ENCODE data around the gene STARD3. TPM values are rescaled to one million over a fixed set of nuclear protein-coding genes. Genes with fewer than 3 reads are reported as not detected.
A peak's percentile ranks its signal among the peaks of the same experiment; 100 is the strongest.

The STARD3 gene
- total and polyA plus RNA-seq, 9 of the 15 experiments (the other 6 are each of a cell fraction or from before 2014, with no cell fraction given), result 0.63 to 87.0 (median 46.0) TPM

DNA sequence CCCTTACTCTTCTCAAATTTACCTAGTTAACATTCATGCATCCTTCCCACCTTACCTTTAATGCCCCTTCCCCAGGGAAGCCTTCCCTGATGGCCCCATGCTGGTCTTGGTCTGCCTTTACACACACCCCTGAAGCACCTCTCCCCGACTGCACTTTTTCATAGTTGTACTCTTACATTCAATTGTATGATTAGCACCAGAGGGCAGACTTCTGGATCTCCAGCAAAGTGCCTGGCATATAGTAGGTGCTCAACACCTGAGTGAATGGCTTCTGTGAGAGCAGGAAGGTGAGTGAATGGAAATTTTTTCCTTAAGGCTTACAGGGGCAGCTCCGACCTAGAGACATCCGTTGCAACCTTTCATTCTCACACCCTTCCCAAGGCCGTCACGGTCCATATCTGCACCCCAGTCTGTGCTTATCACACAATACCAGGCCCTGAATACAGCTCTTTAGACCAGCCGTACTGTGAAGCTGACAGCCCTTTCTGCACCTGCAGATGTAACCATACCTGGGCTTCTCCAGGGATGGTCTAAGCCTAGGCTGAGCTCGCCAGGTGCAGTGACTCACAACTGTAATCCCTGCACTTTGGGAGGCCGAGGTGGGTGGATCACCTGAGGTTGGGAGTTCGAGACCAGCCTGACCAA is 46.5 kb downstream of the STARD3 start (continued):
- TF ChIP-seq CTBP1 (IDR thresholded peaks at IDR 0.05; ENCODE audit: borderline replicate concordance) (peak; percentile 77; the same call in 1 of the 2 replicates), KLF16 (IDR thresholded peaks at IDR 0.05) (peak; percentile 73; the same call in 1 of the 2 replicates), TEAD4 (IDR thresholded peaks at IDR 0.05; ENCODE audit: low read length) (peak; percentile 83), TEAD4 (CRISPR knock-in tag; IDR thresholded peaks at IDR 0.05; ENCODE audit: borderline replicate concordance) (no peak), RCOR1 (IDR thresholded peaks at IDR 0.05; ENCODE audit: borderline replicate concordance in 1 of 2, low read depth in 2 of 2, low read length in 2 of 2) (peak in 1 of 2 experiments; percentile 67; a peak in 1 of 4 replicates), CBFA2T2 (conservative IDR thresholded peaks at IDR 0.05) (peak; percentile 89), HDAC1 (IDR thresholded peaks at IDR 0.05) (peak in 1 of 2 experiments; percentile 52; a peak in 1 of 4 replicates), BCOR (IDR thresholded peaks at IDR 0.05) (0 out of 2 replicates have a peak, but pooled peaks have one; percentile 12), ARID1B (IDR thresholded peaks at IDR 0.05) (peak; percentile 91), SRF (CRISPR knock-in tag; IDR thresholded peaks at IDR 0.05) (no peak), BHLHE40 (IDR thresholded peaks at IDR 0.05; ENCODE audit: low read length) (peak; percentile 47; the same call in 1 of the 2 replicates), DPF2 (IDR thresholded peaks at IDR 0.05) (peak; percentile 83)
- TF ChIP-seq, protein P1, sequence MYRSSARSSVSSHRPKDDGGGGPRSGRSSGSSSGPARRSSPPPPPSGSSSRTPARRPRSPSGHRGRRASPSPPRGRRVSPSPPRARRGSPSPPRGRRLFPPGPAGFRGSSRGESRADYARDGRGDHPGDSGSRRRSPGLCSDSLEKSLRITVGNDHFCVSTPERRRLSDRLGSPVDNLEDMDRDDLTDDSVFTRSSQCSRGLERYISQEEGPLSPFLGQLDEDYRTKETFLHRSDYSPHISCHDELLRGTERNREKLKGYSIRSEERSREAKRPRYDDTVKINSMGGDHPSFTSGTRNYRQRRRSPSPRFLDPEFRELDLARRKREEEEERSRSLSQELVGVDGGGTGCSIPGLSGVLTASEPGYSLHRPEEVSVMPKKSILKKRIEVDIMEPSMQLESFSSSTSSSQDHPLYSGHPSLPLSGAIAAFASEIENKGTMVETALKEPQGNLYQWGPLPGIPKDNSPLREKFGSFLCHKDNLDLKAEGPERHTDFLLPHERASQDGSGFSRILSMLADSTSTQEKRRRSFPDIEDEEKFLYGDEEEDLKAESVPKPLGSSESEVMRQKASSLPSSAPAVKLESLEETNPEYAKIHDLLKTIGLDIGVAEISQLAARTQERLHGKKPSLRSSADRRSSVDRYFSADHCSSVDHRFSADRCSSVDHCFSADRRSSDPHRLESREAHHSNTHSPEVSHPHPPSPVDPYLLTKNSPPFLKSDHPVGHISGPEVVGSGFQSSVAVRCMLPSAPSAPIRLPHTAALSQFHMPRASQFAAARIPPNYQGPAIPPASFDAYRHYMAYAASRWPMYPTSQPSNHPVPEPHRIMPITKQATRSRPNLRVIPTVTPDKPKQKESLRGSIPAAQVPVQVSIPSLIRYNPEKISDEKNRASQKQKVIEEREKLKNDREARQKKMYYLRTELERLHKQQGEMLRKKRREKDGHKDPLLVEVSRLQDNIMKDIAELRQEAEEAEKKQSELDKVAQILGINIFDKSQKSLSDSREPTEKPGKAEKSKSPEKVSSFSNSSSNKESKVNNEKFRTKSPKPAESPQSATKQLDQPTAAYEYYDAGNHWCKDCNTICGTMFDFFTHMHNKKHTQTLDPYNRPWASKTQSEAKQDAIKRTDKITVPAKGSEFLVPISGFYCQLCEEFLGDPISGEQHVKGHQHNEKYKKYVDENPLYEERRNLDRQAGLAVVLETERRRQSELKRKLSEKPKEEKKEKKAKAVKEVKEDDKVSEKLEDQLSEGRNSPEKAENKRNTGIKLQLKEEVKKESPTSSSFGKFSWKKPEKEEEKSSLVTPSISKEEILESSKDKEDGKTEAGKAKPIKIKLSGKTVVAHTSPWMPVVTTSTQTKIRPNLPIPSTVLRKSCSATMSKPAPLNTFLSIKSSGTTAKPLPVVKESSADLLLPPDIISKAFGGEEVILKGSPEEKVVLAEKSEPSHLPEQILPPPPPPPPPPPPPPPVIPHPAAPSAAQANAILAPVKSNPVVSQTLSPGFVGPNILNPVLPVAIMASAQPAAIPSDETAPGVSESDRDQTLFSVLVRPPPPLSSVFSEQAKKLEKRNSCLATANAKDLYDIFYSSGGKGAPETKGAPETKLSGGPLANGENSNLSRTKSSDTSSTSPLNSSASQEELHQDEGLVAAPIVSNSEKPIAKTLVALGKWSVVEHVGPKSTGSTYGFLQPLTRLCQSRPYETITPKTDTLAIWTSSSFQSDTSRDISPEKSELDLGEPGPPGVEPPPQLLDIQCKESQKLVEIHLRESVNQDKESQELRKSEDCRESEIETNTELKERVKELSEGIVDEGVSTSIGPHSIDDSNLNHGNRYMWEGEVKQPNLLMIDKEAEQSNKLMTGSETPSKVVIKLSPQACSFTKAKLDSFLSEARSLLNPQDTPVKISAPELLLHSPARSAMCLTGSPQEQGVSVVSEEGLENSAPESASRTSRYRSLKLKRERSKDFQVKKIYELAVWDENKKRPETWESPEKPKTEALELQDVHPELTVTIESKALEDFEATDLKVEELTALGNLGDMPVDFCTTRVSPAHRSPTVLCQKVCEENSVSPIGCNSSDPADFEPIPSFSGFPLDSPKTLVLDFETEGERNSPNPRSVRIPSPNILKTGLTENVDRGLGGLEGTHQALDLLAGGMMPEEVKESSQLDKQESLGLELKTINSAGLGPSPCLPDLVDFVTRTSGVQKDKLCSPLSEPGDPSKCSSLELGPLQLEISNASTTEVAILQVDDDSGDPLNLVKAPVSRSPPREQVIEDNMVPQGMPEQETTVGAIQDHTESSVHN (IDR thresholded peaks at IDR 0.05; ENCODE audit: borderline replicate concordance in 1 of 2, low read depth in 1 of 2), result no peak
- TF ChIP-seq, protein P2, sequence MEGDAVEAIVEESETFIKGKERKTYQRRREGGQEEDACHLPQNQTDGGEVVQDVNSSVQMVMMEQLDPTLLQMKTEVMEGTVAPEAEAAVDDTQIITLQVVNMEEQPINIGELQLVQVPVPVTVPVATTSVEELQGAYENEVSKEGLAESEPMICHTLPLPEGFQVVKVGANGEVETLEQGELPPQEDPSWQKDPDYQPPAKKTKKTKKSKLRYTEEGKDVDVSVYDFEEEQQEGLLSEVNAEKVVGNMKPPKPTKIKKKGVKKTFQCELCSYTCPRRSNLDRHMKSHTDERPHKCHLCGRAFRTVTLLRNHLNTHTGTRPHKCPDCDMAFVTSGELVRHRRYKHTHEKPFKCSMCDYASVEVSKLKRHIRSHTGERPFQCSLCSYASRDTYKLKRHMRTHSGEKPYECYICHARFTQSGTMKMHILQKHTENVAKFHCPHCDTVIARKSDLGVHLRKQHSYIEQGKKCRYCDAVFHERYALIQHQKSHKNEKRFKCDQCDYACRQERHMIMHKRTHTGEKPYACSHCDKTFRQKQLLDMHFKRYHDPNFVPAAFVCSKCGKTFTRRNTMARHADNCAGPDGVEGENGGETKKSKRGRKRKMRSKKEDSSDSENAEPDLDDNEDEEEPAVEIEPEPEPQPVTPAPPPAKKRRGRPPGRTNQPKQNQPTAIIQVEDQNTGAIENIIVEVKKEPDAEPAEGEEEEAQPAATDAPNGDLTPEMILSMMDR (IDR thresholded peaks at IDR 0.05 in 2 of 3, conservative IDR thresholded peaks at IDR 0.05 in 1 of 3; ENCODE audit: insufficient read depth in 2 of 3, low read depth in 1 of 3, low read length in 3 of 3), result 0 out of 6 replicates have a peak, but pooled peaks of 1 of the 3 experiments have one; percentile 3
- TF ChIP-seq, protein P3, sequence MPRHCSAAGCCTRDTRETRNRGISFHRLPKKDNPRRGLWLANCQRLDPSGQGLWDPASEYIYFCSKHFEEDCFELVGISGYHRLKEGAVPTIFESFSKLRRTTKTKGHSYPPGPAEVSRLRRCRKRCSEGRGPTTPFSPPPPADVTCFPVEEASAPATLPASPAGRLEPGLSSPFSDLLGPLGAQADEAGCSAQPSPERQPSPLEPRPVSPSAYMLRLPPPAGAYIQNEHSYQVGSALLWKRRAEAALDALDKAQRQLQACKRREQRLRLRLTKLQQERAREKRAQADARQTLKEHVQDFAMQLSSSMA (CRISPR knock-in tag; IDR thresholded peaks at IDR 0.05), result no peak
